GM10266 (cell line): ENCODE measurements around the gene SPTLC3.

ENCODE experiments used
- DNase-seq: peaks from one replicate; pipeline ENCODE4 v3.0.0; 2012; ENCODE audit errors: extremely low spot score
- TF ChIP-seq, protein P1 (sequence below): IDR thresholded peaks from 2 replicates; pipeline ENCODE4 v1.5.1; 2012; ENCODE audit warnings: mild to moderate bottlenecking, low read depth; ENCODE audit not compliant: control insufficient read depth, insufficient read depth; ENCODE audit errors: missing control alignments

Gene SPTLC3

DNA sequence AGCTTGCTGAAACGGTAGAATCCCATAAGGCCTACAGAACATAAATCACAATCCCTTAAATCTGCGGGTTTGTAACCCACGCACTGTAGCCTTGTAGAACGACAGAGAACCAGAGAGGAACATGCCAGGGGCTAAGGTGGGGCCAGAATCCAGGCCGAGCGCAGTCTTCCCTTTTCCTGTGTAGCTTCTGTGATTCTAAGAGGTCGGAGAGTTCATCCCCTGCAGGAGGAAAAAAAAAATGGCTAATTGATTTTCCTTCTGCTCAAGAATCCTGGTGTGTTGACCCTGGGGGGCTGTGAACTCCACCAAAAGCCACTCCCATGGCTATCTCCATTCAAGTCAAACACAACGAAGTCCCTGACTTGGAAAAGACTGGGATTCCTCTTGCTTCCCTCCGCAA is 96.3 kb downstream of the SPTLC3 start:
- no peak for DNase-seq
- TF ChIP-seq, protein P1, sequence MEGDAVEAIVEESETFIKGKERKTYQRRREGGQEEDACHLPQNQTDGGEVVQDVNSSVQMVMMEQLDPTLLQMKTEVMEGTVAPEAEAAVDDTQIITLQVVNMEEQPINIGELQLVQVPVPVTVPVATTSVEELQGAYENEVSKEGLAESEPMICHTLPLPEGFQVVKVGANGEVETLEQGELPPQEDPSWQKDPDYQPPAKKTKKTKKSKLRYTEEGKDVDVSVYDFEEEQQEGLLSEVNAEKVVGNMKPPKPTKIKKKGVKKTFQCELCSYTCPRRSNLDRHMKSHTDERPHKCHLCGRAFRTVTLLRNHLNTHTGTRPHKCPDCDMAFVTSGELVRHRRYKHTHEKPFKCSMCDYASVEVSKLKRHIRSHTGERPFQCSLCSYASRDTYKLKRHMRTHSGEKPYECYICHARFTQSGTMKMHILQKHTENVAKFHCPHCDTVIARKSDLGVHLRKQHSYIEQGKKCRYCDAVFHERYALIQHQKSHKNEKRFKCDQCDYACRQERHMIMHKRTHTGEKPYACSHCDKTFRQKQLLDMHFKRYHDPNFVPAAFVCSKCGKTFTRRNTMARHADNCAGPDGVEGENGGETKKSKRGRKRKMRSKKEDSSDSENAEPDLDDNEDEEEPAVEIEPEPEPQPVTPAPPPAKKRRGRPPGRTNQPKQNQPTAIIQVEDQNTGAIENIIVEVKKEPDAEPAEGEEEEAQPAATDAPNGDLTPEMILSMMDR, result no peak

DNA sequence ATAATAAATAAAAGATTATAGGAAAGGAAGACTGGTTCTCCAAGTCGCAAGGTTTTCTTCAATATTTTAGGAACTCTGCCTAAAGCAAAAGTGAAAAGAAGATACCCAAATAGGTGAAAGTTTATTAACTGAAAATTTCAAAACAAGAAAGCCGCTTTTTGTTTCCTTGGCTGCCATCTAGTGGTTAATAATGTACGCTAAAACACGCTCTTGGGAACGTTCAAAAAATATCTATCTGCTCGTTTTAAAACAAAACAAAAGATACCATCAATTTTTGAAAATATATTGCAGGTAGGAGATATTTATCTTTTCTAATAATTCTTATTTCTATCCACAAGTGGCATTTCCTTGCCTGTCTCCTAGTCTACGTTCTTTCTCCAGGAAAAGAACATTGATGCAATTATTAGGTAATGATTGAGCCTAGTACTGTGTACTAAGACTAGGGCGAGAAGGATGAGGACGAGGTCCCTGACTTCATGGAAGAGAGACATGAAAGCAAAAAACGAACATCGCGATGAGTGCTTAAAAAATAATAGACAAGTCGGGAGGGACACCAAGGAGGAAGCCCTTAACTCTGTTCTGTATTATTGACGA is 97.2 kb downstream of the SPTLC3 start:
- peak; percentile 25 for DNase-seq
- TF ChIP-seq, protein P1, result peak; percentile 46

DNA sequence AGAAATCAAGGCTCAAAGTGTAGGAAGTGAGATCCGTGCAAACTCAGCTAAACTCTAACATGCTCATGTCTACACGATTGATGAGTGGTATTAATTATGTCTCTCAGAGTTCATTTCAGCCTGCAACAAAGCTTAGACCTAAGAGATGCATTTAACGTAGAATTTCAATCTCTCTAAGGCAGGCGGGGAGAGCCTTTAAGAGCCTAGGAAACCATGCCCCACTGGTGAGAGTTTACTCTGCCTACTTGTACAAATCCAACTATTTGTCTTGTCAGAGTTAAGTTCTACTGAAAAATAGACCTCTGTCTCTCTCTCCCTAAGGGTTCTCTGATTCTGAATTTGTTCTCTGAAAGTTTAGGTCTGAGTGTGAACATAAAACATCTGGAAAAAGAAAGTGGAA is 100.9 kb downstream of the SPTLC3 start:
- no peak for DNase-seq
- TF ChIP-seq, protein P1, result no peak

DNA sequence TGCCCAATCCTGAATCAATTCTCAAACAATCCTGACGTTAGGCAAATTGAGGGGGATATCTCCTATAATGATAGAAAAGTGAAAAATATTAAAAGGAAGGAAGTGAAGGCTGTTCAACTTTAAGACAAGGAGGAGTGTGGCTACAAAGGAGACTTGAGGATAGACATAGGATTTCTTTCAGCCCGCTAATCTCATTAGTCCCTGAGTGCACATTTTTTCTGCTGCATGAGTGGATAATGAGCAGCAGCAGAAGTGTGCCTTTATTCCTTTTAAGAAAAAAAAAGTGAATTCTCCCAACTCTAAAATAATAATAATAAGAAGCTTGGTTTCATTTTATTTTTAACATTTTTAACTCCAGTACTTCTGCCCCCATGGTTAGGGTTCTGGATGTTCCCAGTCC is 102.0 kb downstream of the SPTLC3 start:
- TF ChIP-seq, protein P1, result no peak
- DNase-seq, result no peak

DNA sequence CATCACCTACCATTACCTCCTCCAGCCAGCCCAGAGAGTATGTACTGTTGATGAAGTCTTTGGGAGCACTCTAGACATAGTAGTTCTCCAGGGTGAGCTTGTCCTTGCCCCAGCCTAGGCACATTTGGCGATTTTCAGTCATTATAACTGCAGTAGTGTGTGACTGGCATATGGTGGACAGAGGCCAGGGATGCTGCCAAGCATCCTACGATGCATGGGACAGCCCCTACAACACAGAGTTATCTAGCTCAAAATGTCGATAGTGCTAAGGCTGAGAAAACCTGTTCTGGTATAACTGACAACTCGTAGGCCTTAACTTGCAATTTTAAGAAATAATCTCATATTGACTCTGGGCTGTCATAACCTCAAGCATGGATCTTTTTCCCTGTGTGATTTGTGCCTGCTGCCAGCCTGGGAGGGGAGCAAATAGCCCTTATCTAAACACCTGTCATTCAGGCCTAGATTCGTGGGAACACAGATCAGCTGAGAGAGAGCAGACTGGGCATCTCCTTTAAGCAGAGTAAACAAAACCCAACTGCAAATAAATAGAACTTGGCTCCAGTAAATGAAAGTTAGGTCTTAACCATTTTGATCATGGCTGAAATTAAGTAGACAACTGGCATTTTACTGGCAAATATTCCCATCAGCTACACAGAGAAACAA is 102.6 kb downstream of the SPTLC3 start:
- no peak for DNase-seq
- TF ChIP-seq, protein P1, result no peak

DNA sequence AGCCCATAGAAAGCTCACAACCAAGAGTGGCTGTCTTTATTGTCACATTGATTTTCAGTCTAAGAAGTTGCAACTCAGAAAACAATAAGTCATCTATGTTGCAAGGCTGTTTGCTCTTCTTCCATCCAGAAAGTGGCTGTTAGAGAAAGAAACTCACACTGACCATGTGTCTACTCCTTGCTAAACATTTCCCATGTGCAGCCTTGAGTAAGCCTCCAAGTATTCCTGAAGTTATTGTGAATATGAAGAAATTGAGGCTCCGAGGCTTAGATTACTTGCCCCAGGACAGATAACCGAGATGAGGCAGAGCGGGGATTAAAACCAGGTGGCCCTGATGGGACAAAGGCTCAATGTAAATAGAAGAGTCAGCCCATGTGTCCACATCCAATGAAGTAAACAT is 105.0 kb downstream of the SPTLC3 start:
- TF ChIP-seq, protein P1, result no peak
- no peak for DNase-seq

DNA sequence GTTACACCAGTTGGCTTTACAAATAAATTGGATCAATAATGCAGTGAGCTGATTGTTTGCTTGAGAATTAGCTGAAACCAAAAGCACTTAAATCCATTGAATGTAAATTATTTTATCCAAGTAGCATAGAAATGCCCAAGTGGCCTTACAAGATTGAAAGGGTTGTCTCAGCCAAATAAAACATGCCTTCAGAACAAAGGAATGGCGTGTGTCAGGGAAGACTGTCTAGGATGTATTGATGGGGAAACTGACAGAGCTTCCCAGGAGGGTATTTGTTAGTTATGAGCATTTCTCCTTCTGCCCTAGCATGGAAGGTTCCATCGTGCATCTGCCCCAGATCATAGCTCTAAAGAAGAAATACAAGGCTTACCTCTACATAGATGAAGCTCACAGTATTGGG is 108.4 kb downstream of the SPTLC3 start:
- TF ChIP-seq, protein P1, result no peak
- DNase-seq, result no peak
